ENCODE data around the gene RERE.

The RERE gene

GRCh38 chr1:8378178-8378577, 439.3 kb downstream of the RERE start:
- H3K4me3 ChIP-seq (ENCODE audit: low read depth, low read length), result no peak overlapping the region
- DNase-seq (ENCODE audit: low read depth), result no peak
- TF ChIP-seq CTCF (IDR thresholded peaks at IDR 0.05; ENCODE audit: insufficient read depth, low read depth, low read length, missing control alignments), result no peak

GRCh38 chr1:8377271-8377981, 440.0 kb downstream of the RERE start:
- H3K4me3 ChIP-seq (ENCODE audit: low read depth, low read length), result no peak overlapping the region
- DNase-seq (ENCODE audit: low read depth), result no peak
- no peak for TF ChIP-seq CTCF (IDR thresholded peaks at IDR 0.05; ENCODE audit: insufficient read depth, low read depth, low read length, missing control alignments)

- no peak for DNase-seq (ENCODE audit: low read depth)
- no peak for TF ChIP-seq CTCF (IDR thresholded peaks at IDR 0.05; ENCODE audit: insufficient read depth, low read depth, low read length, missing control alignments)
- no peak overlapping the region for H3K4me3 ChIP-seq (ENCODE audit: low read depth, low read length)
Observed at GRCh38 chr1:8376358-8376840, 441.0 kb downstream of the RERE start.

- peak; percentile 32 for TF ChIP-seq CTCF (IDR thresholded peaks at IDR 0.05; ENCODE audit: insufficient read depth, low read depth, low read length, missing control alignments)
- H3K4me3 ChIP-seq (ENCODE audit: low read depth, low read length), result no peak overlapping the region
- peak; percentile 22 for DNase-seq (ENCODE audit: low read depth)
Observed at GRCh38 chr1:8374812-8375211, 442.6 kb downstream of the RERE start.

- no peak for DNase-seq (ENCODE audit: low read depth)
- no peak for TF ChIP-seq CTCF (IDR thresholded peaks at IDR 0.05; ENCODE audit: insufficient read depth, low read depth, low read length, missing control alignments)
- no peak overlapping the region for H3K4me3 ChIP-seq (ENCODE audit: low read depth, low read length)
Observed at GRCh38 chr1:8374356-8374755, 443.1 kb downstream of the RERE start.

- DNase-seq (ENCODE audit: low read depth), result no peak
- no peak overlapping the region for H3K4me3 ChIP-seq (ENCODE audit: low read depth, low read length)
- TF ChIP-seq CTCF (IDR thresholded peaks at IDR 0.05; ENCODE audit: insufficient read depth, low read depth, low read length, missing control alignments), result no peak
Observed at GRCh38 chr1:8373581-8374241, 443.7 kb downstream of the RERE start.
